IPS-18a (cell line): ENCODE measurements around the gene ARL15.
"Not testable (repeated sequence)": the region's sequence is repeated elsewhere in the genome, so short reads cannot be mapped to it uniquely, and the experiment has no call there.

Source experiments
- H3K27ac ChIP-seq: one replicate; pipeline ENCODE4 v1.5.1; 2013; ENCODE audit warnings: low read length
- H3K27me3 ChIP-seq: one replicate; pipeline ENCODE4 v1.6.1; 2013; ENCODE audit warnings: mild to moderate bottlenecking, low read length; ENCODE audit not compliant: control insufficient read depth, insufficient read depth
- H3K36me3 ChIP-seq: one replicate; pipeline ENCODE4 v1.6.1; 2013; ENCODE audit warnings: low read depth, low read length; ENCODE audit not compliant: control insufficient read depth
- H3K4me1 ChIP-seq: one replicate; pipeline ENCODE4 v1.6.1; 2013; ENCODE audit warnings: low read depth, low read length; ENCODE audit not compliant: control insufficient read depth
- H3K4me3 ChIP-seq: one replicate; pipeline ENCODE4 v1.5.1; 2013; ENCODE audit warnings: low read length
- H3K9ac ChIP-seq: one replicate; pipeline ENCODE4 v1.6.1; 2013; ENCODE audit warnings: mild to moderate bottlenecking, low read length, moderate library complexity
- H3K9me3 ChIP-seq: one replicate; pipeline ENCODE4 v1.6.1; 2013; ENCODE audit warnings: low read depth, low read length; ENCODE audit not compliant: control insufficient read depth

ARL15 gene

GRCh38 chr5:53985796-53986195 is 324.6 kb downstream of the ARL15 start:
- no peak overlapping the region for H3K27ac ChIP-seq
- H3K4me3 ChIP-seq, result no peak overlapping the region
- no peak overlapping the region for H3K9ac ChIP-seq
- H3K27me3 ChIP-seq, result no peaks in the 10 kb centered on the region
- peaks cover 12% of the 10 kb centered on the region for H3K4me1 ChIP-seq
- no peaks in the 10 kb centered on the region for H3K36me3 ChIP-seq
- H3K9me3 ChIP-seq, result no peaks in the 10 kb centered on the region

- H3K4me3 ChIP-seq, result no peak overlapping the region
Measured at GRCh38 chr5:53984971-53985370, 325.4 kb downstream of the ARL15 start.

GRCh38 chr5:53983568-53984460 is 326.6 kb downstream of the ARL15 start:
- H3K4me3 ChIP-seq, result no peak overlapping the region
- H3K27me3 ChIP-seq, result no peaks in the 10 kb centered on the region
- no peaks in the 10 kb centered on the region for H3K9me3 ChIP-seq
- H3K9ac ChIP-seq, result no peak overlapping the region
- no peak overlapping the region for H3K27ac ChIP-seq
- H3K4me1 ChIP-seq, result peaks cover 12% of the 10 kb centered on the region
- H3K36me3 ChIP-seq, result no peaks in the 10 kb centered on the region

More at GRCh38 chr5:53984971-53985370, 325.4 kb downstream of the ARL15 start:
- Histone ChIP-seq H3K27me3 (no peaks in the 10 kb centered on the region), H3K9me3 (no peaks in the 10 kb centered on the region), H3K36me3 (no peaks in the 10 kb centered on the region), H3K27ac (no peak overlapping the region), H3K4me1 (peaks cover 12% of the 10 kb centered on the region), H3K9ac (no peak overlapping the region)

DNA sequence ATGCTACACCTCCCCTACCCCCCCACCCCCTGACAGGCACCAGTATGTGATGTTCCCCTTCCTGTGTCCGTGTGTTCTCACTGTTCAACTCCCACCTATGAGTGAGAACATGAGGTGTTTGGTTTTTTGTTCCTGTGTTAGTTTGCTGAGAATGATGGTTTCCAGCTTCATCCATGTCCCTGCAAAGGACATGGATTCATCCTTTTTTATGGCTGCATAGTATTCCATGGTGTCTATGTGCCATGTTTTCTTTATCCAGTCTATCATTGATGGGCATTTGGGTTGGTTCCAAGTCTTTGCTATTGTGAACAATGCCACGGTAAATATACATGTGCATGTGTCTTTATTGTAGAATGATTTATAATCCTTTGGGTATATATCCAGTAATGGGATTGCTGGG is 328.1 kb downstream of the ARL15 start:
- not testable (repeated sequence) for H3K27ac ChIP-seq, H3K9ac ChIP-seq, H3K36me3 ChIP-seq, H3K9me3 ChIP-seq, H3K27me3 ChIP-seq, H3K4me3 ChIP-seq
- peaks cover 12% of the 10 kb centered on the region for H3K4me1 ChIP-seq

- Histone ChIP-seq H3K36me3 (no peaks in the 10 kb centered on the region), H3K4me1 (peaks cover 6% of the 10 kb centered on the region), H3K27me3 (no peaks in the 10 kb centered on the region), H3K9ac (no peak overlapping the region), H3K9me3 (no peaks in the 10 kb centered on the region), H3K4me3 (no peak overlapping the region), H3K27ac (no peak overlapping the region)
Measured at GRCh38 chr5:53980061-53980460, 330.3 kb downstream of the ARL15 start.

GRCh38 chr5:53974021-53974420 is 336.4 kb downstream of the ARL15 start:
- Histone ChIP-seq H3K4me1 (no peaks in the 10 kb centered on the region), H3K9ac (no peak overlapping the region), H3K27ac (no peak overlapping the region), H3K36me3 (no peaks in the 10 kb centered on the region), H3K27me3 (no peaks in the 10 kb centered on the region), H3K4me3 (no peak overlapping the region), H3K9me3 (no peaks in the 10 kb centered on the region)

GRCh38 chr5:53972314-53972713 is 338.1 kb downstream of the ARL15 start:
- no peaks in the 10 kb centered on the region for H3K27me3 ChIP-seq
- H3K9ac ChIP-seq, result no peak overlapping the region
- H3K4me3 ChIP-seq, result no peak overlapping the region
- H3K9me3 ChIP-seq, result no peaks in the 10 kb centered on the region
- H3K27ac ChIP-seq, result no peak overlapping the region
- H3K4me1 ChIP-seq, result no peaks in the 10 kb centered on the region
- no peaks in the 10 kb centered on the region for H3K36me3 ChIP-seq

GRCh38 chr5:53971551-53971950 is 338.8 kb downstream of the ARL15 start:
- Histone ChIP-seq H3K4me1 (no peaks in the 10 kb centered on the region), H3K36me3 (no peaks in the 10 kb centered on the region), H3K9me3 (no peaks in the 10 kb centered on the region), H3K9ac (no peak overlapping the region), H3K4me3 (no peak overlapping the region), H3K27me3 (no peaks in the 10 kb centered on the region), H3K27ac (no peak overlapping the region)

DNA sequence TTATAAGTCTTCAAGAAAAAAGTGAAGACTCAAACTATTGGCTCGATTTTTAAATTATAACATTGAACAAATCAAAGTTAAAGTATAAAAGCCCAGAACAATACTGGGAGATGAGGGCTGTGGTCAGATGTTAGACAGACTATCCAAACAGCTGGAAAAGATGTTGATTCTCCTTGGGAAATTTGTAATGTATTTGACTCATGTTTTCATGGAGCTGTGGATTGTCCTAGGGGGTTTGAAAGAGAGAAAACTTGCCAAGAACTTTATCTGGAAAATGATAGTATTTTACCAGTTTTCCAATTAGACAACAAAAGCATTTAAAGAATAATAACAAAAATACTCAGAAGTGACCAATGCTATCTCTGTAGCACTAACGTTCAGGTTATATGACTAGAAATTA is 339.2 kb downstream of the ARL15 start:
- Histone ChIP-seq H3K4me1 (no peaks in the 10 kb centered on the region), H3K36me3 (no peaks in the 10 kb centered on the region), H3K9me3 (no peaks in the 10 kb centered on the region), H3K27ac (no peak overlapping the region), H3K9ac (no peak overlapping the region), H3K4me3 (no peak overlapping the region), H3K27me3 (no peaks in the 10 kb centered on the region)

DNA sequence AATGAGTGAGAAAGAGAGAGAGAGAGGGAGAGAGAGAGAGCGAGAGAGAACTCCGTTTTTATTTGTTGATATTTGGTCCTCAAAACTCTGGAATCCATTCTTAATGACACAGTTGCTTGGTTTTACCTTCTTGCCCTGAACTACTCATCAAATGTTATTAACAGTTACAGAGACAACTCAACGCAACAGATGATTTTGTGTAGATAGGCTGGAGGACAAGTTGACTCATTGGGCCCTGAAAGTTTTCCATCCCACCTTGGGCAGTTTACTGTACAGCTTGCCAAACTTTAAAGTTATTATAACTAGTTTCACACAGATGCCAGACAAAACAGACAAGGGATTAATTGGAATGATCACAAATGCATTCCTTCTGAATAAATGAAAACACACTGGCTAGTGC is 339.9 kb downstream of the ARL15 start:
- no peaks in the 10 kb centered on the region for H3K4me1 ChIP-seq
- H3K9ac ChIP-seq, result no peak overlapping the region
- no peak overlapping the region for H3K4me3 ChIP-seq
- no peaks in the 10 kb centered on the region for H3K9me3 ChIP-seq
- H3K27me3 ChIP-seq, result no peaks in the 10 kb centered on the region
- H3K36me3 ChIP-seq, result no peaks in the 10 kb centered on the region
- H3K27ac ChIP-seq, result no peak overlapping the region

DNA sequence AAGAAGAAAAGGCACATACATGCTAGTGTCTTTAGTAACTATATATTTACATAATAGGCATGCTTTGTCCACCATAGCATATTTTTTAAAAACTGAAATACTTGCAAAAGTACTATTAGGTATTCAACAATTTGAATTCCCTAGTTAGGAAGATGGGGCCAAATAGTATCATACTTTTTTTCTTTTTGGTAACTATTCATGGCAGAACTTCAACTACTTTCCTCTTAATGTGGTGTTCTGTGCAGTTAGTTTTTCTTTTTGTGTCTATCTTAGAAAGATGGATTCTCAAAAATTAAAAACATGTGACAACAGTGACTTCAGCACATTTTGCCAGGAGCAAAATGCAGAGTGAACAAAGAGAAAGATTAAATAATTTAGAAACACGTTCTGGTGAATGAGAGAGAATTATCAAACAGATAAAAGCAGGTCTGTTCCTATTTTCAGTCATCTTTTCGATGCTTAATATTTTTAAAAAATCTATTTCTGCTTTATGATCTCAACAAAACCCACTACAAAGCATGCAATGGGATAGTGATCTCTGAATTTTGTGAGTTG is 341.1 kb downstream of the ARL15 start:
- Histone ChIP-seq H3K9ac (no peak overlapping the region), H3K27me3 (no peaks in the 10 kb centered on the region), H3K9me3 (no peaks in the 10 kb centered on the region), H3K36me3 (no peaks in the 10 kb centered on the region), H3K4me3 (no peak overlapping the region), H3K27ac (no peak overlapping the region), H3K4me1 (no peaks in the 10 kb centered on the region)

GRCh38 chr5:53965459-53965858 is 344.9 kb downstream of the ARL15 start:
- Histone ChIP-seq H3K36me3 (no peaks in the 10 kb centered on the region), H3K4me1 (no peaks in the 10 kb centered on the region), H3K9me3 (no peaks in the 10 kb centered on the region), H3K27ac (no peak overlapping the region), H3K9ac (no peak overlapping the region), H3K4me3 (no peak overlapping the region), H3K27me3 (no peaks in the 10 kb centered on the region)
